Nephron progenitor cell (in vitro differentiated cells): ENCODE data around the gene CNTNAP5.

Experiments
- DNase-seq: peaks from one replicate; pipeline ENCODE4 v3.0.0; 2021
- H3K27ac Mint-ChIP-seq: 2 replicates; pipeline ENCODE4 v1.8.0; 2021; ENCODE audit warnings: mild to moderate bottlenecking, moderate library complexity, mixed read lengths
- H3K27me3 Mint-ChIP-seq: 2 replicates; pipeline ENCODE4 v1.8.0; 2021; ENCODE audit warnings: mild to moderate bottlenecking, low read depth, mixed read lengths; ENCODE audit not compliant: poor library complexity
- H3K36me3 Mint-ChIP-seq: 2 replicates; pipeline ENCODE4 v1.8.0; 2021; ENCODE audit warnings: low read depth, mixed read lengths
- H3K4me1 Mint-ChIP-seq: 2 replicates; pipeline ENCODE4 v1.8.0; 2021; ENCODE audit warnings: mixed read lengths
- H3K4me3 Mint-ChIP-seq: 2 replicates; pipeline ENCODE4 v1.8.0; 2021; ENCODE audit warnings: mild to moderate bottlenecking, moderate library complexity, mixed read lengths
- H3K9me3 Mint-ChIP-seq: 2 replicates; pipeline ENCODE4 v1.8.0; 2021; ENCODE audit warnings: mild to moderate bottlenecking, moderate library complexity, mixed read lengths
- TF ChIP-seq, protein P1 (sequence below): fragments of 200-600 bp; sonication (generic); IDR thresholded peaks from 2 replicates; pipeline ENCODE4 v1.5.0; 2021; ENCODE audit warnings: antibody characterized with exemption

CNTNAP5 gene

DNA sequence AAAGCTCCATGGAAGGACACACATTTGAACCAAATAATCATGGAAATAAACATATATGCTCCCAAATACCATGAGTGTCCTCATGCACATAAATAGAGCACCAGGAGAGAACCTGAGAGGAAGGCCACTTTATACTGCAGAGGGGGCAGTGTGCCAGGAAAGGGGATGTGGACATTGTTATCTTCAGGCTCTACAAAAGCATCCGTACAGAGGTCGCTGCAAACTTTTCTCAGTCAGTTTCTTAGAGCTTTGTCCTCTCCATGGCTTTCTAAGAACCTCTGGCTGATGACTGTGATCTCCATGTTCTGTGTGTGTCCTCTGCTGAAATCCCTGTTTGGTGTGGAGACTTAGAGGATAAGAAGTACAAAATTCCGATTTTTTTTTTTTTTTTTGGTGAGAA is 515.7 kb downstream of the CNTNAP5 start:
- H3K9me3 Mint-ChIP-seq: no peaks in the 10 kb centered on the region
- peaks cover 18% of the 10 kb centered on the region for H3K4me1 Mint-ChIP-seq
- TF ChIP-seq, protein P1, sequence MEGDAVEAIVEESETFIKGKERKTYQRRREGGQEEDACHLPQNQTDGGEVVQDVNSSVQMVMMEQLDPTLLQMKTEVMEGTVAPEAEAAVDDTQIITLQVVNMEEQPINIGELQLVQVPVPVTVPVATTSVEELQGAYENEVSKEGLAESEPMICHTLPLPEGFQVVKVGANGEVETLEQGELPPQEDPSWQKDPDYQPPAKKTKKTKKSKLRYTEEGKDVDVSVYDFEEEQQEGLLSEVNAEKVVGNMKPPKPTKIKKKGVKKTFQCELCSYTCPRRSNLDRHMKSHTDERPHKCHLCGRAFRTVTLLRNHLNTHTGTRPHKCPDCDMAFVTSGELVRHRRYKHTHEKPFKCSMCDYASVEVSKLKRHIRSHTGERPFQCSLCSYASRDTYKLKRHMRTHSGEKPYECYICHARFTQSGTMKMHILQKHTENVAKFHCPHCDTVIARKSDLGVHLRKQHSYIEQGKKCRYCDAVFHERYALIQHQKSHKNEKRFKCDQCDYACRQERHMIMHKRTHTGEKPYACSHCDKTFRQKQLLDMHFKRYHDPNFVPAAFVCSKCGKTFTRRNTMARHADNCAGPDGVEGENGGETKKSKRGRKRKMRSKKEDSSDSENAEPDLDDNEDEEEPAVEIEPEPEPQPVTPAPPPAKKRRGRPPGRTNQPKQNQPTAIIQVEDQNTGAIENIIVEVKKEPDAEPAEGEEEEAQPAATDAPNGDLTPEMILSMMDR: no peak
- H3K27ac Mint-ChIP-seq: no peak overlapping the region
- peaks cover 3% of the 10 kb centered on the region for H3K27me3 Mint-ChIP-seq
- no peak overlapping the region for H3K4me3 Mint-ChIP-seq
- no peak for DNase-seq
- no peaks in the 10 kb centered on the region for H3K36me3 Mint-ChIP-seq

DNA sequence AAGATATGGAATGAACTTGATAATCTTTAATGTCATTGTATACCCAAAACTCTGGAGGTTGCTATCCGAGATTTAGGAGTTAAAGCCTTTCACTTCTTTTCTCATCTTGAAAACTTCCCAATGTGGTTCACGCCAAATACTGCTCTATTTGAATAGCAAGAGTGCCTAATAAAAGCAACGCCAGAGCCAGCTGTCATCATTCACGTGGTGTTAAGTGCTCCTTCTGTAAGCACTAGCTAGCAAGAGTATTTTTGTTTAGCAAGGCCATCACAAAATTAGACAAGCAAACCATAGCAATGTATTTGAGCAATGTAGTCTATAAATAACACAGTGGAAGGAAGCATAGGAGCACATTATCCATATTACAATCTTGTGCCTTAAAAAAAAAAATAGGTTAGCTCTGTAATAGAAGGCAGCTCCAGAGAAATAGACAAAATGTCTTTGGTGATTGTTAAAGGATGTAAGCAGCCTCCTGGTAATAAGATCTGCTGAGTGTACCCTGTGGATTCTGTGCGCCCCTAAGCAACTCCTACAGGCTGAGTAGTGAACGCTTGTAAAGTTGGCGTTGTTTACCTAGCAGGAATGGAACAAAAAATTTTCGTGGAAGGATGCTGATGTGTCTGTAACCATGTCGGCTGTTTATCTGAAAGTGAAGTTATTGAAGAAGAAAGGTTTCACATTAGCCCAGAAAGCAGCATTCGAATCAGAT is 518.0 kb downstream of the CNTNAP5 start:
- Mint-ChIP-seq H3K36me3 (no peaks in the 10 kb centered on the region), H3K9me3 (no peaks in the 10 kb centered on the region), H3K27ac (no peak overlapping the region), H3K4me1 (peaks cover 21% of the 10 kb centered on the region), H3K4me3 (no peak overlapping the region), H3K27me3 (peaks cover 3% of the 10 kb centered on the region)
- TF ChIP-seq, protein P1: no peak
- DNase-seq: no peak

DNA sequence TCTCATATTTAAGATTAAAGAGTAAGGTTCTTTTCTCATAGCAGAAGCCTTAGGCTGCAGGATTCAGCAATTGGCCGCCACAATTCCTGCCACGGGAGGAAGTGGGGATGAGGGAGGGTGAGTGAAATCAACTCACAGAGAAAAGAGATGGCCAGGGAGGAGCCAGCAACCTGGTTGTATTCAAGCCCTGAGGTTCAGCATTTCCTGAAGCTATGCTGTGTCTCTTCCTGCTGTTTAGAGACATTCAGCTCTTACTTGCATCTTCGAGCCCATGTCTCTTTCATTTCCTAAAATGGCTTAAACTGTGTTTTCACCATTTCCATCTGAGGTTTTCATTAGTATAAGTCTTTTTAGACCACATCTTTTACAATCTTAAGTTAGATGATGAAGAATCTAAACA is 522.6 kb downstream of the CNTNAP5 start:
- Mint-ChIP-seq H3K27ac (no peak overlapping the region), H3K27me3 (peaks cover 2% of the 10 kb centered on the region), H3K9me3 (no peaks in the 10 kb centered on the region), H3K36me3 (no peaks in the 10 kb centered on the region), H3K4me1 (peaks cover 29% of the 10 kb centered on the region), H3K4me3 (no peak overlapping the region)
- no peak for DNase-seq
- TF ChIP-seq, protein P1: no peak

DNA sequence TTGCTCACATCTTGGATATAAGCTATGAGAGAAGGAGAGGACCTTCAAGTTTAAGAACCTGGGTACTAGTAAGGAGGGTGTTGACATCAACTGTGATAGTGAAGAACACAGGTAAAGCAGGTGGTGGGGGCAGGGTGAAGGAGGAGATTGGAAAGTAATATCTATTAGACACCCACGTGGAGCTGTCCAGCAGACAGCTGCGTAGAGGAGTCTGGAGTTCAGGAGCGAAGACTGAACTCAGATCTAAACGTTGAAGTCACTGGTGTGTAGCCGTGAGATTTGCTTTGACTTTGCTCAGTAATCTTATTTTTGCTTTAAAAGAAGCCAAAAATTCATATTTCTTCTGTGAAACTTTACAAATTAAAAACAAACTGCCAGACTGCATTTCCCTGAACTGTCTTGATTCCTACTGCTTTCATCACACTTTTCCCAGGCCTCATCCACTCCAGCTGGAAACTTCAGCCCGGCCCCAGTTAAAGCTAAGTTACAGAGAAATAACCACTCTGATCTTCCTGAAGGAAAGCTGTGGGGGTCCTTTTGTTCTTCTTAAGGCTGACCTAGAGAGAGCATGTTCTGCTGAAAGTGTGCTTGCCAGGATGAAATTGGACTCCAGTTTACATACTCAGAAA is 533.3 kb downstream of the CNTNAP5 start:
- TF ChIP-seq, protein P1: no peak
- DNase-seq: no peak
- H3K4me3 Mint-ChIP-seq: no peak overlapping the region
- no peaks in the 10 kb centered on the region for H3K36me3 Mint-ChIP-seq
- H3K27me3 Mint-ChIP-seq: peaks cover 3% of the 10 kb centered on the region
- no peaks in the 10 kb centered on the region for H3K9me3 Mint-ChIP-seq
- H3K4me1 Mint-ChIP-seq: peaks cover 8% of the 10 kb centered on the region
- H3K27ac Mint-ChIP-seq: no peak overlapping the region

DNA sequence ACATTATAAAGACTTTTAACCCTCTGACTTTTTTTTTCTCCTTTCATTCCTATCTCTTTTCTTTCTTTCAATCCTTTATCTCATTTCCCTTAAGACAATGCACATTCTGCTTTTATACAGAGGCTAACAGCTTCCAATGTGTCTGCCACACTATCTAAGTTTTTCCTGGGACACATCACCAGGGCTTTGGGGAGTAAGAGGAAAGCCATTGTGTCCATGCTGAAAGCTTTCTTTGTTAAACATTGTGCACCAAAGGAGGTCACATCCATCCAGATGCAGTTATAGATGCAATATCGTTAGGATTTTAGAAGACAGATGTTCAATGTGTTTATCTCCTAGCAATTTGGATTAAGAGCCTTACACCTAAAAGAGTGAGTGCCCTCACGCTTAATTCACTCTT is 534.1 kb downstream of the CNTNAP5 start:
- no peak for DNase-seq
- Mint-ChIP-seq H3K27ac (no peak overlapping the region), H3K4me1 (peaks cover 3% of the 10 kb centered on the region), H3K36me3 (no peaks in the 10 kb centered on the region), H3K9me3 (no peaks in the 10 kb centered on the region), H3K4me3 (no peak overlapping the region), H3K27me3 (peaks cover 3% of the 10 kb centered on the region)
- TF ChIP-seq, protein P1: no peak
